DOHH2 (cell line): Measurements from ENCODE around the gene XNDC1N.

Experiments
- H3F3A ChIP-seq: fragments of 200-600 bp; sonication (generic), shearing (Covaris generic); 2 replicates; pipeline ENCODE4 v1.6.0; 2016; ENCODE audit warnings: antibody characterized with exemption, mild to moderate bottlenecking; ENCODE audit not compliant: control insufficient read depth, insufficient read depth
- H3K27ac ChIP-seq: fragments of 200-600 bp; sonication (generic); 2 replicates; pipeline ENCODE4 v1.5.1; 2014; ENCODE audit warnings: low read depth, mild to moderate bottlenecking, low read length, moderate library complexity
- H3K27me3 ChIP-seq: fragments of 200-600 bp; sonication (generic); 2 replicates; pipeline ENCODE4 v1.6.1; 2014; ENCODE audit warnings: mild to moderate bottlenecking, low read length, mixed read lengths; ENCODE audit not compliant: control insufficient read depth
- H3K36me3 ChIP-seq: fragments of 200-600 bp; sonication (generic); 2 replicates; pipeline ENCODE4 v1.6.1; 2014; ENCODE audit warnings: mild to moderate bottlenecking, low read length, moderate library complexity, mixed read lengths; ENCODE audit not compliant: control insufficient read depth
- H3K4me1 ChIP-seq: fragments of 200-600 bp; sonication (generic); 2 replicates; pipeline ENCODE4 v1.6.1; 2014; ENCODE audit warnings: mild to moderate bottlenecking, low read length, mixed read lengths; ENCODE audit not compliant: control insufficient read depth
- H3K4me2 ChIP-seq: fragments of 200-600 bp; sonication (generic); 2 replicates; pipeline ENCODE4 v1.6.0; 2014; ENCODE audit warnings: mild to moderate bottlenecking, low read length, moderate library complexity
- H3K4me3 ChIP-seq: fragments of 200-600 bp; sonication (generic); 2 replicates; pipeline ENCODE4 v1.5.1; 2014; ENCODE audit warnings: mild to moderate bottlenecking, low read length, mixed read lengths
- H3K79me2 ChIP-seq: fragments of 200-600 bp; sonication (generic); 2 replicates; pipeline ENCODE4 v1.6.1; 2014; ENCODE audit warnings: mild to moderate bottlenecking, low read length, mixed read lengths; ENCODE audit not compliant: control insufficient read depth
- H3K9me2 ChIP-seq: fragments of 200-600 bp; sonication (generic); replicated peaks from 2 replicates; pipeline ENCODE4 v1.6.1; 2014; ENCODE audit warnings: mild to moderate bottlenecking, low read length, mixed read lengths; ENCODE audit not compliant: control insufficient read depth
- H3K9me3 ChIP-seq: fragments of 200-600 bp; sonication (generic); 2 replicates; pipeline ENCODE4 v1.6.1; 2014; ENCODE audit warnings: antibody characterized with exemption, low read length, mixed read lengths; ENCODE audit not compliant: control insufficient read depth, insufficient read depth
- H4K20me1 ChIP-seq: fragments of 200-600 bp; sonication (generic); 2 replicates; pipeline ENCODE4 v1.6.0; 2014; ENCODE audit warnings: low read depth, mild to moderate bottlenecking, antibody characterized with exemption, low read length, moderate library complexity; ENCODE audit not compliant: control insufficient read depth, insufficient read depth
- EZH2phosphoT487 ChIP-seq: fragments of 200-600 bp; sonication (generic); IDR thresholded peaks from 2 replicates; pipeline ENCODE4 v1.6.1; 2017; ENCODE audit warnings: borderline replicate concordance, mild to moderate bottlenecking, antibody characterized with exemption, low read length, moderate library complexity, mixed read lengths
- TF ChIP-seq, protein P1 (sequence below): fragments of 200-600 bp; sonication (generic); IDR thresholded peaks from one replicate; pipeline ENCODE4 v1.5.1; 2014; ENCODE audit warnings: antibody characterized with exemption, mild to moderate bottlenecking, low read depth, low read length; ENCODE audit not compliant: poor library complexity, severe bottlenecking

XNDC1N gene

DNA sequence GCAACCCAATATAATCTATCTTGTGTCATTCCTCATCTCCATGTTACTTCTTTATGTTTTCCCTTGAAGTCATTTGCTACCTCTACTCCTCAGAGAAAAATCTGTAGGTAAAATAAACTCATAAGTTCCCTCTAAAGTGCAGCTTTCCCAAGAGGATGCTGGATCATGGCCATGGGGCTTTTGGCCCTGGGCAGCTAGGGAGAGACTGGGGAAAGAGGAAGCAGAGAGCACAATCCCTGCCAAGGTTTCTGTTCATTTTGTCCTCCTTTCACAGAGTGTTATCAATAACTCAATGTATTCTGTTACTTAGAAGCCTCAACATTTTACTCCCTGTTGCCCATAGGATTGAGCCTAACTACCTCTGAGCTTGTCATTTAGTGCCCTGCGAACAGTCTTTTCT lies 9.4 kb upstream of the XNDC1N start:
- Histone ChIP-seq H4K20me1 (no peaks in the 10 kb centered on the region), H3K4me1 (peaks cover 32% of the 10 kb centered on the region), H3K4me3 (no peak overlapping the region), H3K27ac (no peak overlapping the region), H3K9me2 (no peaks in the 10 kb centered on the region), H3K4me2 (no peak overlapping the region), H3K9me3 (no peaks in the 10 kb centered on the region), H3F3A (no peaks in the 10 kb centered on the region), H3K27me3 (no peaks in the 10 kb centered on the region), H3K36me3 (no peaks in the 10 kb centered on the region), H3K79me2 (peaks cover 64% of the 10 kb centered on the region)
- no peak for TF ChIP-seq EZH2phosphoT487
- TF ChIP-seq, protein P1, sequence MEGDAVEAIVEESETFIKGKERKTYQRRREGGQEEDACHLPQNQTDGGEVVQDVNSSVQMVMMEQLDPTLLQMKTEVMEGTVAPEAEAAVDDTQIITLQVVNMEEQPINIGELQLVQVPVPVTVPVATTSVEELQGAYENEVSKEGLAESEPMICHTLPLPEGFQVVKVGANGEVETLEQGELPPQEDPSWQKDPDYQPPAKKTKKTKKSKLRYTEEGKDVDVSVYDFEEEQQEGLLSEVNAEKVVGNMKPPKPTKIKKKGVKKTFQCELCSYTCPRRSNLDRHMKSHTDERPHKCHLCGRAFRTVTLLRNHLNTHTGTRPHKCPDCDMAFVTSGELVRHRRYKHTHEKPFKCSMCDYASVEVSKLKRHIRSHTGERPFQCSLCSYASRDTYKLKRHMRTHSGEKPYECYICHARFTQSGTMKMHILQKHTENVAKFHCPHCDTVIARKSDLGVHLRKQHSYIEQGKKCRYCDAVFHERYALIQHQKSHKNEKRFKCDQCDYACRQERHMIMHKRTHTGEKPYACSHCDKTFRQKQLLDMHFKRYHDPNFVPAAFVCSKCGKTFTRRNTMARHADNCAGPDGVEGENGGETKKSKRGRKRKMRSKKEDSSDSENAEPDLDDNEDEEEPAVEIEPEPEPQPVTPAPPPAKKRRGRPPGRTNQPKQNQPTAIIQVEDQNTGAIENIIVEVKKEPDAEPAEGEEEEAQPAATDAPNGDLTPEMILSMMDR: no peak

DNA sequence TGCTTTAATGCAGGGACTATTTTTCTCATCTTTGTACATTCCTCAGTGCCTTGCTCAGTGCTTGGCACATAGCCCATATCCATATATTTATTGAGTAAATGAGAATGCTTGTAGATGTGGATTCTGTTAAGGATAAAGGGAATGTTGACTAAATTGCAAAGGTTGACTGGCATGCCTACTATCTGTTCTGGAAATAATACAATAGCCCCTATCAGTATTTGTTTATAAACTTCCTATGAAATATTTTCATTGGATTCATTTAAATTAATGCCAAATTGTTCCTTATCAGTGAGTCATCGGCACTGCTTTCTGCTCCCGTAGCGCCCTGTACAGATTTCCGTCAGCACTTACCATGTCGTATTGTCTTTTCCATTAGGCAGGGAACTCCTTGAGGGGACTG lies 8.4 kb upstream of the XNDC1N start:
- H3K4me1 ChIP-seq: peaks cover 41% of the 10 kb centered on the region
- H3K4me2 ChIP-seq: no peak overlapping the region
- H4K20me1 ChIP-seq: no peaks in the 10 kb centered on the region
- H3K27ac ChIP-seq: no peak overlapping the region
- H3K79me2 ChIP-seq: peaks cover 70% of the 10 kb centered on the region
- H3K27me3 ChIP-seq: no peaks in the 10 kb centered on the region
- H3K4me3 ChIP-seq: no peak overlapping the region
- H3K9me3 ChIP-seq: no peaks in the 10 kb centered on the region
- no peaks in the 10 kb centered on the region for H3K36me3 ChIP-seq
- H3F3A ChIP-seq: no peaks in the 10 kb centered on the region
- H3K9me2 ChIP-seq: no peaks in the 10 kb centered on the region
- TF ChIP-seq, protein P1: no peak
- no peak for TF ChIP-seq EZH2phosphoT487

- Histone ChIP-seq H4K20me1 (no peaks in the 10 kb centered on the region), H3K4me1 (peaks cover 55% of the 10 kb centered on the region), H3K27me3 (no peaks in the 10 kb centered on the region), H3K9me3 (no peaks in the 10 kb centered on the region), H3K36me3 (no peaks in the 10 kb centered on the region), H3K79me2 (peaks cover 78% of the 10 kb centered on the region), H3K27ac (no peak overlapping the region), H3K4me3 (no peak overlapping the region), H3K9me2 (no peaks in the 10 kb centered on the region), H3F3A (no peaks in the 10 kb centered on the region), H3K4me2 (no peak overlapping the region)
- TF ChIP-seq EZH2phosphoT487: no peak
- TF ChIP-seq, protein P1: no peak
Observed at GRCh38 chr11:71935338-71935925, 7.0 kb upstream of the XNDC1N start.
